Endothelial cell of umbilical vein (primary cell): Measurements from ENCODE around the gene SYTL3.

Experiments used
- EZH2 ChIP-seq: IDR thresholded peaks from 2 replicates; pipeline ENCODE4 v1.6.1; 2012; ENCODE audit warnings: borderline replicate concordance, low read depth, mild to moderate bottlenecking, moderate library complexity, low read length, inconsistent platforms; ENCODE audit not compliant: severe bottlenecking
- FOS ChIP-seq: IDR thresholded peaks from 2 replicates; pipeline ENCODE4 v1.6.1; 2011; ENCODE audit warnings: mild to moderate bottlenecking, low read length, moderate library complexity, borderline replicate concordance; ENCODE audit not compliant: insufficient read depth
- JUN ChIP-seq: IDR thresholded peaks from 2 replicates; pipeline ENCODE4 v1.6.1; 2011; ENCODE audit warnings: borderline replicate concordance, low read depth; ENCODE audit not compliant: insufficient read length, insufficient read depth
- POLR2A ChIP-seq: IDR thresholded peaks from 2 replicates; pipeline ENCODE4 v1.6.1; 2012; ENCODE audit warnings: low read depth, mild to moderate bottlenecking, control low read depth, low read length
- POLR2AphosphoS5 ChIP-seq: IDR thresholded peaks from 2 replicates; pipeline ENCODE4 v1.6.1; 2012; ENCODE audit warnings: low read depth, mild to moderate bottlenecking, control low read depth, low read length, moderate library complexity; ENCODE audit not compliant: insufficient read depth
- TF ChIP-seq, protein P1 (sequence below), 2 donors: IDR thresholded peaks; 1 replicate in 1 of 2; 2 replicates in 1 of 2; pipeline ENCODE4 v1.5.1; 2011; ENCODE audit warnings: low read length in 2 of 2, mild to moderate bottlenecking in 2 of 2, moderate library complexity in 2 of 2, control low read depth in 1 of 2, inconsistent platforms in 1 of 2, low read depth in 1 of 2; ENCODE audit not compliant: insufficient read depth in 1 of 2; ENCODE audit errors: extremely low read depth in 1 of 2
- TF ChIP-seq, protein P2 (sequence below): IDR thresholded peaks from 2 replicates; pipeline ENCODE4 v1.6.1; 2011; ENCODE audit not compliant: insufficient read depth, insufficient read length

DNA sequence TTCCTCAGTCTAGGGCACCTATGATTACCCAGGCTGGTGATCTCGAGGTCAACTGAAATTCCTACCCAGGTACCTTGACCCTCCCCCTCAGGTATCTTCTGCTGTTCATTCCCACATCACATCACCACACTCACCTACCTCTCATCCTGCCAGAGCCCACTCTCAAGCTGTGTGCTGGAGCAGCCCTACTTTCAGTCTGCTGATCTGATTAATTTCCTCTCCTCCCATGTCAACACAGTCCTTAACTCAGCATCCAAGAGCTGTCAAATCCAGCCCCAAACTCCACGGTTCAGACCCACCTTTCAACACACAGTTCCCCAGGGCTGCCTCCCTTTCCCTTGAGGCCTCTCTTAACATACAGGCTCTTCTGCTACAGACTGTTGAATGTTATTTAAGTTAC is 126.9 kb downstream of the SYTL3 start:
- TF ChIP-seq, protein P1, sequence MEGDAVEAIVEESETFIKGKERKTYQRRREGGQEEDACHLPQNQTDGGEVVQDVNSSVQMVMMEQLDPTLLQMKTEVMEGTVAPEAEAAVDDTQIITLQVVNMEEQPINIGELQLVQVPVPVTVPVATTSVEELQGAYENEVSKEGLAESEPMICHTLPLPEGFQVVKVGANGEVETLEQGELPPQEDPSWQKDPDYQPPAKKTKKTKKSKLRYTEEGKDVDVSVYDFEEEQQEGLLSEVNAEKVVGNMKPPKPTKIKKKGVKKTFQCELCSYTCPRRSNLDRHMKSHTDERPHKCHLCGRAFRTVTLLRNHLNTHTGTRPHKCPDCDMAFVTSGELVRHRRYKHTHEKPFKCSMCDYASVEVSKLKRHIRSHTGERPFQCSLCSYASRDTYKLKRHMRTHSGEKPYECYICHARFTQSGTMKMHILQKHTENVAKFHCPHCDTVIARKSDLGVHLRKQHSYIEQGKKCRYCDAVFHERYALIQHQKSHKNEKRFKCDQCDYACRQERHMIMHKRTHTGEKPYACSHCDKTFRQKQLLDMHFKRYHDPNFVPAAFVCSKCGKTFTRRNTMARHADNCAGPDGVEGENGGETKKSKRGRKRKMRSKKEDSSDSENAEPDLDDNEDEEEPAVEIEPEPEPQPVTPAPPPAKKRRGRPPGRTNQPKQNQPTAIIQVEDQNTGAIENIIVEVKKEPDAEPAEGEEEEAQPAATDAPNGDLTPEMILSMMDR (IDR thresholded peaks at IDR 0.05; ENCODE audit: extremely low read depth in 1 of 2, insufficient read depth in 1 of 2, low read depth in 1 of 2, low read length in 2 of 2): no peak
- TF ChIP-seq EZH2: no peak
- TF ChIP-seq POLR2A: no peak
- no peak for TF ChIP-seq POLR2AphosphoS5
- TF ChIP-seq JUN: no peak
- TF ChIP-seq FOS: no peak
- TF ChIP-seq, protein P2, sequence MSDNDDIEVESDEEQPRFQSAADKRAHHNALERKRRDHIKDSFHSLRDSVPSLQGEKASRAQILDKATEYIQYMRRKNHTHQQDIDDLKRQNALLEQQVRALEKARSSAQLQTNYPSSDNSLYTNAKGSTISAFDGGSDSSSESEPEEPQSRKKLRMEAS: no peak
